Stimulated activated CD8-positive, alpha-beta memory T cell treated with anti-CD3 and anti-CD28 coated beads, Interleukin-12 subunit alpha, Interleukin-12 subunit beta, amount 100 ng/mL, for 1 hour (primary cell): Measurements from ENCODE around the gene KCNAB3.

Experiments
- DNase-seq: peaks from one replicate; pipeline ENCODE4 v3.0.0-alpha.2; 2020; ENCODE audit warnings: low read depth

The KCNAB3 gene

DNA sequence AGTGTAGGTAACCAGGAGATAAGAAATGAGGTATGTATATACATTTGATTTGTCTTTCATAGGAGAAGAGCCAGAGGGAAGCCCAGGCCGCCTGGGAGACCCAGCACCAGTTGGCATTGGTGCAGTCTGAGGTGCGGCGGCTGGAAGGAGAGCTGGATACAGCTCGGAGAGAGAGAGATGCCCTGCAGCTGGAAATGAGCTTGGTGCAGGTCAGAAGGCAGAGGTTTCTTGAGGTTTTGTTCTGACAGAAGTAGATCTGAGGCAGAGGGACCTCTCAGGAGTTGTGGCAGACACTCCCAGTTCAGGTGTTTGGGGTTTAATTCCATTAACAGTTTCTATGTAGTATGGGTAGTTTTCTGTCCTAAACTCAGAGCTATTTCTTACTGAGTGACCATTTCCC is 10.4 kb upstream of the KCNAB3 start:
- DNase-seq, result no peak

- DNase-seq, result no peak
Measured at GRCh38 chr17:7935859-7936258, 6.2 kb upstream of the KCNAB3 start.

DNA sequence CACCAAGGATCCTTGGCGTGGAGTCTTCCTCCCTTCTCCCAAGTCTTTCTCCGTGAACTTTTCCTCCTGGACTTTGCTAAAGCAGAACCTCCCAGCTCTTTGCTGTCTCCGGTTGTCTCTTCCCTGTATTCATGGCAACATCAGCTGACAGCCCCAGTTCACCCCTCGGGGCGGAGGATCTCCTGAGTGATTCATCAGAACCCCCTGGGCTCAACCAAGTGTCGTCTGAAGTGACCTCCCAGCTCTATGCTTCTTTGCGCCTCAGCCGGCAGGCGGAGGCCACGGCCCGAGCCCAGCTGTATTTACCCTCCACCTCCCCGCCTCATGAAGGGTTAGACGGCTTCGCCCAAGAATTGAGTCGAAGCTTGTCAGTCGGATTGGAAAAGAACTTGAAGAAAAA is 3.3 kb upstream of the KCNAB3 start:
- DNase-seq, result no peak

GRCh38 chr17:7932483-7932891 is 2.8 kb upstream of the KCNAB3 start:
- no peak for DNase-seq

DNA sequence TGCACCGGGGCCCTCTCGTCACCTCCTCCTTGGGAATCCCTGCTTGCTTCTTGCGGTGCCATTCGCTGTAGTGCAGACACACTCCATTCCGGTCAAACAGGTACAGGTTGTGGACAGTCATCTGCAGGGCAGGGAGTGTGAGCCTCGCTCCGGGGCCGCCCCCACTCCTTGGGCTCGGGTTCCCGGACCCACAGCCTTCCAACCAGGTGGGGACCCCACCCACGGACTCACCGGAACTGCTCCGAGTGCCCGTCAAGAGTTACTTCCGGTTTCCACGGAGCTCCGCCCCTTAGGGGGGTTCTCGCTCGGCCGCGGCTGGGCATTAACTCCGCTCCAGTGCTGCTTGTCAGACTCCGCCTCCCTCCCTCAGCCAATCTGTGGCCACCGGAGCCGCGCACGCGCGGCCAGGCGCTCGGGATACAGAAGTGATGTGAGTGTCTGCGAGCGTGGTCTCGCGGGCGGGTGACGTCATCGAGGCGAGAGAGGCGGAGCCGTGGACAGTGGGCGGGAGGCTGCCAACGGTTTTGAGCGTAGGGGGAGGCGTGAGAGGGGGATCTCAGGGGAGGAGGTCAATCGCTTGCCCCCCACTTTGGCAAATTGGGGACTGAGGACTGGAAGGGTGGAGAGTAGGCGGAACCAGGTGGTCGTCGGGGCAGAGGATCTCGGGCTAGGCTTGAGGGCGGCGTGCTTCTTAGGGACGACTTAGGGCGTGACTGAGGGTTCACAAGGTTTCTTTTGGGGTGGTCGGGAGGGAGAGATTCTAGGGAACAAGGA is 2.2 kb upstream of the KCNAB3 start, which contains the start of the genes CNTROB and TRAPPC1:
TSS of gene CNTROB (plus strand) at position 498 of the 774 bp plus-strand sequence. CDS start 874 bp downstream, outside the sequence.
TSS of gene TRAPPC1 (minus strand) at position 238 of the 774 bp plus-strand sequence. CDS start at position 121, 117 bp downstream.
- DNase-seq, result peak; percentile 99

- DNase-seq, result no peak
Measured at GRCh38 chr17:7930841-7931631, 1.4 kb upstream of the KCNAB3 start.

DNA sequence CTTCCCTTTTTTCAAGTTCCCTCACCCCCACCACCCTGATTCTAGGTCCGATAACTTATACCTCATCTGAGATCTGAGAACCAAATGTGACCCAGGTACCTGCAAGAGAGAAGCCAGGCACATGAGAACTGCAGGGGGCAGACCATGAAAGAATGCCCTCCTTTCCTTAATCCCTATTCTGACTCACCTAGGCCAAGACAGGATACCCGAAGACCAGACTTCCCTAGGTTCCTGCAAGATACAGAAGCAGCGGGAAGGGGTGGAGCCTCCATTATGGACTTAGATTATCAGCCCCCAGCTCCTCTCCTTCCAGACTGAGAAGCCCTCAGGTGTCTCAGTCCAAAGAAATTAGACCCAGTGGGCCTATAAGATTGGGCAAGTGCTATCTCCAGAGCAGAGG is 2.1 kb downstream of the KCNAB3 start:
- DNase-seq, result no peak

DNA sequence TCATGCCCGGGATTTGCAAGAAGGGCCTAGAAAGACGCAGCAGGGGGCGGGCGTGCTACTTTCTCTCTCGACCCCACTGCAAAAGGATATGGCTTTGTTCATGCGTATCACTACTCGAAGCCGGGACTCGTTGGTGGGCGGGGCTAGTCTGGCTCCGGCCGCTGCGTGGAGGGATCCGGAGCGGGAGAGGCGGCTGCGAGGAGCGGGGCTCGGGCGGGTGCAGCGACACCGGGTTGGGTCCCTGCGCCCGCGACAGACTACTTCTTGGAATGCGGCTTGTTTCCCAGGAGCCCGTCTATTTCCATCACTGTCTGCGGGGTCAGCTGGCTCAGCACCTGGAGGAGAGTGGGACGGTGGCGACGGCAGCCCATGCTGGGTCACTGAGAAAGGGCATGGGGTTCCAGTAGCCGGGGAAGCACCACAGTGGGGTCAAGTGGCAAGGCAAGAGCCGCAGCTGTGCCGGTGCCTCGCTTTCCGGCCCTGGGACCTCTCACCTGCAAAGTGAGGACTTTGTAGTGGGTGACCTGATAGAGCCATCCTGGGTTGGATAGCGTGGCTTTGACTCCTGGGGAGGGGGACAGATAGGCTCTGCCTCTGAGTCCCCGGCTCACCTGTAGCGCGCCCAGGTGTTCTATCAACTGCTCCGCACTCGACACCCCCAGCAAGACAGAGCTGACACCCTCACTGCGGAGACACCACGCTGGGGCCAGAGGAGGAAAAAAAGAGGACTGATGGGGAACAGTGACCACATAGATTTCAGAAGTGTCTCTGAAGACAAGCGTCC is 6.6 kb downstream of the KCNAB3 start:
- DNase-seq, result peak; percentile 67

DNA sequence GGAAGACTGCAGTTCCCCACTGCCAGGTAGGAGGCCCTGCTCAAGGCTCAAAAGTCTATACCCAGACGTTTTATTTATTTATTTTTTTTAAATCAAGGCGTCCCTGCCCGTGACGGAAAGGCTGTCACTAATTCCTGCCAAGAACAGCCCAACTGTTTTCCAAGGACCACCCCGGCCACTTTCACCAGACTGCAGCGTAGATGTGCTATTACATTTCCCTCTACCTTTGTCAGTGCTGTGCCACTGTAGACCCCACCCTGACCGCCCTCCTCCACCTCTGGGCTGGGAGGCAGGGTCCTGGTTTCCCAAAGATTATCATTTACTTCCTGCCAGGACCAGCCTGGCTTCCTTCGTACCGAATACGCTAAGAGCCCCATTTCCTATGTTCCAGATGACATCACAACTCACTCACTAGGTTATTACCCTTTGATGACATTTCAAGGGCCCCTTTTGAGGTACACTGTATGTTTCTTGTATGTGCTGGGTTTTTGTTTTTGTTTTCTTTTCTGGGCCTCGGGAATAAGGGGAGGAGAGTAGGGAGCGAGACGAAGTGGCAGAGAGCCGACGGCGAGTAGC is 7.3 kb downstream of the KCNAB3 start:
- DNase-seq, result no peak

GRCh38 chr17:7916808-7917207 is 12.8 kb downstream of the KCNAB3 start:
- no peak for DNase-seq

DNA sequence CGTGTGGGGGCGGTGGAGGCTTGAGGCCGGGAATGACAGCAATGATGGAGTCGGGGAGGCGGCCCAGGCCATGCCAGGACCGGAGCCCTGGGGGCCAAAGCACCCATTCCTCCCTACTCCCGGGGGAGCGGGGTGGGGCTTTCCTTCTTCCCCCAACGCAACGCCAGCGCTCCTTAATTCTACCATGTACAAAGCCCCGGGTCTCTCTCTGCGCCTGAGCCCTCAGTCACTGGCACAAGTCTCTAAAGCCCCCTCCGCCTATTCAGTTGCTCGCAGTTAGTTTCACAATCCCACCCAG is 13.3 kb downstream of the KCNAB3 start:
- no peak for DNase-seq

DNA sequence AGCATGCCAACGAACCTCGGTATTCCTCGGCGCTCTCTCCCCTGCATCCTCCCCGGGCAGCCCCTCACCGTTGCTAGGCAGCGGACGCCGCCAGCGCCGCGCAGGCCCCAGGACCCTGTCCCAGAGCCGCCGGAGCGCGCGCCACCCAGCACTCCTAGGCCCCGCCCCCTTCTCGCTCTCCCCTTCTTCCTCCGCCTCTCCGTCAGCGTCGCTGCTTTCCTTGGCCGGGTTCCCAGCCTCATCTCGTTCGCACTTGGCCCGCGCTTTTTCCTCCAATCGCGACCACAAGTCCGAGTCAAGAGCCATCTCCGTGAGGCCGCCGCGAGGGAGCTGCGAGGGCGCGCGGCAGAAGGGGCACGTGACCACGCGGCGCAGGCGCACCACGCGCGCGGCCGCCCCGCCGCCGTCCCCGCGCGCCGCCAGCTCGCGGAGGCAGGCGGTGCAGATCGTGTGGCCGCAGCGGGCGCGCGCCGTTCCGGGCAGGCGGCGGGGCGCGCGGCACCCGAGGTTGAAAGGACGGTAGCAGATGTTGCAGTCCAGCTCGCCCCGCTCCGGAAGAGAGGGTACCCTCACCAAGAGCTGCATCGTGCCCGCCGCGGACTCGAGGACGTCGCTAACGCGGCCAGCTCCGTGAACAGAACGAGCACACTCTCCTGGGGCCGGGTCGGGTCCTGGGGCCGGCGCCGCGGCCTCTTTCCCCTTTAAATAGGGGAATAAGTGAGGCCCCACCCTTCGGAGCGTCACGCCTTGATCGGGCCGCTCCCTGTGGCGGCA is 13.9 kb downstream of the KCNAB3 start, which contains the start of gene RNF227:
TSS of gene RNF227 (minus strand) at position 679 of the 774 bp plus-strand sequence. CDS start at position 585, 94 bp downstream.
- DNase-seq, result peak; percentile 60

DNA sequence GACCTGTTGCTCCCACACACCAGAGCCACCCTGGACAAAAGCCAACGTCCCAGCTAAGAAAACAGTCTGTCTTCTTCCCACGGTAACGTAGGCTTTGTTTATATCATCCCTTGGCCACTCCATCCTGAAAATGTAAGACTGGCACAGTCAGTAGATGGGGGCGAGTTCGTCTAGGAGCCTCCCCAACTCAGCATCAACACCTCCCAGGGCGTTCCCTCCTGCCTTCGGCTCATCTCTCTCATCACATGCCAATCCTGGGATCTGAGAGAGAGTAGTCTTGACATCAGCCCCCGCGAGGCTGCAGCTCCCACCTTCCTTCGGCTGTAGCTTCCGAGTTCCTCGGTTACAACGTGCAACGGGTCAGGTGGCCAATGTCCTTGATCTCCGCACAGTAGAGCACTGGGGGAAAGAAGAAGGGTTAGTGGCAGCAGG is 14.5 kb downstream of the KCNAB3 start:
- no peak for DNase-seq

- no peak for DNase-seq
Measured at GRCh38 chr17:7912927-7913524, 16.6 kb downstream of the KCNAB3 start.

- DNase-seq, result no peak
Measured at GRCh38 chr17:7911116-7911515, 18.5 kb downstream of the KCNAB3 start.

DNA sequence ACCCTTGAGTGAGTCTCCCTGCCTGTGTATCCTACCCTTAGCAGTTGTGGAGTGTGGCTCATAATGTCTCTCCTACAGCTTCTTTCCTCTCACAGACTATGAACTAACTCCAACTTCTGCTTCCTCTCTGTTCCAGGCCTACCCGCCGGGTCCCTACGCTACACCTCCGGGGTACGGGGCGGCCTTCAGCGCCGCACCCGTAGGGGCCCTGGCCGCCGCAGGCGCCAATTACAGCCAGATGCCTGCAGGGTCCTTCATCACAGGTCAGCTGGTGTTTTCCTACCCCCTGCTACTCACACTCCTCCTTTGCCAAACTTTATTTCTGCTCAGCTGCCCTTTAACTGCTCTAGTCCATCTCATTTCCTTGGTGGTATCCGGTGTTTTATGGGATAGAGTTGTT is 18.9 kb downstream of the KCNAB3 start:
- DNase-seq, result no peak

DNA sequence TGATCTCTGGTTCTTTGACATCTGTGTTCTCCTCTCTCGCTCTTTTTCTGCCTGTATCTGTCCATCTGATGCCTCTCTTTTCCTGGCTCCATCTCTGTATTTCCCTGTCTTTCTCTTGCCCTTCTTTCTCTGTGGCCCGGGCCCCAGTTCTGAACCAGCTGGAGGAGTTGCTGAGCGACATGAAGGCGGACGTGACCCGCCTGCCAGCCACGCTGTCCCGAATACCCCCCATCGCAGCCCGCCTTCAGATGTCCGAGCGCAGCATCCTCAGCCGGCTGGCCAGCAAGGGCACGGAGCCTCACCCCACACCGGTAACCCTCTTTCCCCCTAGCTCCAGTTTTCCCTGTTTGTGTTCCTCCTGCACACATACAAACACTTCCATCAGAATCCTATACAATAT is 19.4 kb downstream of the KCNAB3 start:
- DNase-seq, result no peak

- DNase-seq, result no peak
Measured at GRCh38 chr17:7909089-7909488, 20.6 kb downstream of the KCNAB3 start.

DNA sequence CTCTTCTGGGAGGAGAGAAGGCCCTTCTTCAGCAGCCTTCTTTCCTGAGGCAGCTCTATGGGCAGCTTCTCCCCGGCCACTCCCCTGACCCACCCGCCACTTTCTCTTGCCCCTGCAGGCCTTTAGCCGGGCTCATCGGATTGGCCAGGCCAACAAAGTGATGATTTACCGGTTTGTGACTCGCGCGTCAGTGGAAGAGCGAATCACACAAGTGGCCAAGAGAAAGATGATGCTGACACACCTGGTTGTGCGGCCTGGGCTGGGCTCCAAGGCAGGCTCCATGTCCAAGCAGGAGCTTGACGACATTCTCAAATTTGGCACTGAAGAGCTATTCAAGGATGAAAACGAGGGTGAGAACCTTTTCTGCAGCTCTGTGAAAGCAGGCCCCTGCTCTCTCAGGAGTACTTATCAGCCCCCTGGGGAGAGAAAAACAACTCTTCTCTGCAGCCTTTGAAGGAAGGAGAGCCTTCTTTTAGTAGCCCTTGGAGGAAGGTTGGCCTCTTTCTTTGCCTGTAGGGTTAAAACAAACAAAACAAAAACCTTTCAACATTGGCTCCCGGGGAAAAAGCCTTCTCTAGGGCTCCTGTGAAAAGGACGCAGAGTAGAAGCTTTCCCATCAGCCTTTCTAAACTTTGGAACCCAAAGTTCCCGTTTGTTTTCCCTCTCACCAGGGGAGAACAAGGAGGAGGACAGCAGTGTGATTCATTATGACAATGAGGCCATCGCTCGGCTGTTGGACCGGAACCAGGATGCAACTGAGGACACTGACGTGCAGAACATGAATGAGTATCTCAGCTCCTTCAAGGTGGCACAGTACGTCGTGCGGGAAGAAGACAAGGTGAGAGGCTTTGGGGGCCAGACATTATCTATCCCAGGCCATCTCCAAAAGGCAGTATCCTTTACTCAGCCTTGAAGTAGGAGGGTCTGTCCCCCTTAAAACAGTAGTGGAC is 26.2 kb downstream of the KCNAB3 start:
- no peak for DNase-seq

GRCh38 chr17:7897773-7898172 is 31.9 kb downstream of the KCNAB3 start:
- no peak for DNase-seq
